Panc1 (cell line): ENCODE data around the gene FKBP14. TPM values are rescaled to one million over a fixed set of nuclear protein-coding genes. Genes with fewer than 3 reads are reported as not detected.

Experiments used
- ATAC-seq: fragments of 200-7000 bp; cut with Tn5 transposase; 2 replicates; pipeline ENCODE4 v1.9.1; 2020; ENCODE audit warnings: mild to moderate bottlenecking, moderate library complexity
- BruUV-seq: library from RNA; stranded (reverse); fragments of 400-500 nt; replicated peaks from 2 replicates; lab custom pipeline; 2021; lab: Mats Ljungman, UMichigan
- CTCF ChIA-PET: fragments of 300-600 bp; sonication (Branson Sonifier 250); formaldehyde crosslinking; loops from one replicate; lab custom pipeline; 2022; ENCODE audit warnings: antibody characterized with exemption; lab: Charles Lee
- POLR2A ChIA-PET: fragments of 300-600 bp; sonication (Branson Sonifier 250); formaldehyde crosslinking; loops from one replicate; lab custom pipeline; 2022; ENCODE audit warnings: antibody characterized with exemption; lab: Charles Lee
- DNase-seq: peaks from one replicate; pipeline ENCODE4 v3.0.0-alpha.2; 2010; ENCODE audit warnings: low read depth, low spot score
- H3K27ac ChIP-seq: 2 replicates; pipeline ENCODE4 v1.5.1; 2011; ENCODE audit warnings: mild to moderate bottlenecking, low read length, inconsistent platforms
- H3K27me3 ChIP-seq: fragments of 200-500 bp; sonication (Bioruptor generic); 2 replicates; pipeline ENCODE4 v1.6.0; 2014; ENCODE audit warnings: low read length, inconsistent platforms; ENCODE audit not compliant: control insufficient read depth, insufficient read depth
- H3K36me3 ChIP-seq: fragments of 200-500 bp; sonication (Bioruptor generic); 2 replicates; pipeline ENCODE4 v1.5.1; 2014; ENCODE audit warnings: inconsistent platforms, mild to moderate bottlenecking, low read length, moderate library complexity; ENCODE audit not compliant: control insufficient read depth, insufficient read depth
- H3K4me1 ChIP-seq: 2 replicates; pipeline ENCODE4 v1.5.1; 2011; ENCODE audit warnings: inconsistent platforms, mild to moderate bottlenecking, low read length, moderate library complexity; ENCODE audit not compliant: control insufficient read depth, insufficient read depth
- H3K4me3 ChIP-seq, 2 experiments: 2 replicates each; pipeline ENCODE4 v1.5.1; 2011 to 2012; ENCODE audit warnings: low read depth in 2 of 2, low read length in 2 of 2, mild to moderate bottlenecking in 2 of 2, inconsistent platforms in 1 of 2, moderate library complexity in 1 of 2
- H3K9me3 ChIP-seq: fragments of 200-500 bp; sonication (Bioruptor generic); 2 replicates; pipeline ENCODE4 v1.5.1; 2014; ENCODE audit warnings: low read depth, mild to moderate bottlenecking, inconsistent platforms, low read length, moderate library complexity; ENCODE audit not compliant: control insufficient read depth, insufficient read depth
- POLR2AphosphoS5 ChIP-seq: IDR thresholded peaks from 2 replicates; pipeline ENCODE4 v1.6.1; 2012; ENCODE audit warnings: mild to moderate bottlenecking, low read depth, low read length, moderate library complexity
- SIN3A ChIP-seq: IDR thresholded peaks from 2 replicates; pipeline ENCODE4 v1.6.1; 2012; ENCODE audit warnings: low read depth, mild to moderate bottlenecking, low read length, moderate library complexity, borderline replicate concordance; ENCODE audit not compliant: insufficient read depth
- TCF7L2 ChIP-seq: IDR thresholded peaks from 2 replicates; pipeline ENCODE4 v1.6.1; 2011; ENCODE audit warnings: mild to moderate bottlenecking, low read depth, low read length, inconsistent platforms
- in situ Hi-C: cut with HindIII; loops from 2 replicates; pipeline ENCODE4 v1.10.0; 2016; ENCODE audit warnings: low sequenced_read_pairs, low pct_unique_long_range_greater_than_20kb
- intact Hi-C: fragments of 100-400 bp; cut with micrococcal nuclease; formaldehyde crosslinking; loops from one replicate; pipeline ENCODE4 v1.10.0; 2022; ENCODE audit not compliant: unreplicated experiment
- total RNA-seq: library from RNA; stranded (reverse); gene quantifications from one replicate; pipeline ENCODE4 v1.2.1, GENCODE V29; 2021; ENCODE audit not compliant: unreplicated experiment
- TF ChIP-seq, protein P1 (sequence below), 2 experiments: IDR thresholded peaks; 2 replicates each; pipeline ENCODE4 v1.6.1; 2011 to 2012; ENCODE audit warnings: low read depth in 2 of 2, control low read depth in 1 of 2, low read length in 1 of 2, mild to moderate bottlenecking in 1 of 2, moderate library complexity in 1 of 2; ENCODE audit not compliant: insufficient read depth in 1 of 2
- TF ChIP-seq, protein P2 (sequence below): fragments of 450-650 bp; IDR thresholded peaks from 2 replicates; pipeline ENCODE4 v1.5.1; 2017; ENCODE audit warnings: mild to moderate bottlenecking

FKBP14 gene
- total RNA-seq, 1 experiment from 2014 or later = 36.0 TPM

DNA sequence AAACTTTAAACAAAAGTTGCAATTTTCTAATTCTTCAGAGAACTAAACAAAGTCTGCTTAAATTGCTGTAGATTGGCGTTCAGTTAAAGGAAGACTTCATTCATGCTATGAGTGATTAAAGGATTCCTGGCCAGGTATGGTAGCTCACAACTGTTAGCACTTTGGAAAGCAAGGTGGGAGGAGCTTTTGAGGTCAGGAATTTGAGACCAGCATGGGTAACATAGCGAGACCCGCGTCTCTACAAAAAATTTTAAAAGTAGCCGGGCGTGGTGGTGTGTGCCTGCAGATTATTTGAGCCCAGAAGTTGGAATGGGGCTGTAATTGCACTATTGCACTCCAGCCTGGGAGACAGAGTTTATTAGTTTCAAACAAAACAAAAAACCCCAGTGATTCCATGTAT, 23.4 kb downstream of the FKBP14 start:
- CTCF ChIA-PET = no interaction called here
- no peaks in the 10 kb centered on the region for H3K27me3 ChIP-seq
- in situ Hi-C loops (no loop called here), intact Hi-C loops (no loop called here)
- BruUV-seq = no TSS peak
- ATAC-seq (no peak), DNase-seq (no peak)
- no peak overlapping the region for H3K27ac ChIP-seq
- H3K9me3 ChIP-seq = no peaks in the 10 kb centered on the region
- POLR2A ChIA-PET = no interaction called here
- no peaks in the 10 kb centered on the region for H3K36me3 ChIP-seq
- no peak overlapping the region for H3K4me3 ChIP-seq
- TF ChIP-seq, protein P1, sequence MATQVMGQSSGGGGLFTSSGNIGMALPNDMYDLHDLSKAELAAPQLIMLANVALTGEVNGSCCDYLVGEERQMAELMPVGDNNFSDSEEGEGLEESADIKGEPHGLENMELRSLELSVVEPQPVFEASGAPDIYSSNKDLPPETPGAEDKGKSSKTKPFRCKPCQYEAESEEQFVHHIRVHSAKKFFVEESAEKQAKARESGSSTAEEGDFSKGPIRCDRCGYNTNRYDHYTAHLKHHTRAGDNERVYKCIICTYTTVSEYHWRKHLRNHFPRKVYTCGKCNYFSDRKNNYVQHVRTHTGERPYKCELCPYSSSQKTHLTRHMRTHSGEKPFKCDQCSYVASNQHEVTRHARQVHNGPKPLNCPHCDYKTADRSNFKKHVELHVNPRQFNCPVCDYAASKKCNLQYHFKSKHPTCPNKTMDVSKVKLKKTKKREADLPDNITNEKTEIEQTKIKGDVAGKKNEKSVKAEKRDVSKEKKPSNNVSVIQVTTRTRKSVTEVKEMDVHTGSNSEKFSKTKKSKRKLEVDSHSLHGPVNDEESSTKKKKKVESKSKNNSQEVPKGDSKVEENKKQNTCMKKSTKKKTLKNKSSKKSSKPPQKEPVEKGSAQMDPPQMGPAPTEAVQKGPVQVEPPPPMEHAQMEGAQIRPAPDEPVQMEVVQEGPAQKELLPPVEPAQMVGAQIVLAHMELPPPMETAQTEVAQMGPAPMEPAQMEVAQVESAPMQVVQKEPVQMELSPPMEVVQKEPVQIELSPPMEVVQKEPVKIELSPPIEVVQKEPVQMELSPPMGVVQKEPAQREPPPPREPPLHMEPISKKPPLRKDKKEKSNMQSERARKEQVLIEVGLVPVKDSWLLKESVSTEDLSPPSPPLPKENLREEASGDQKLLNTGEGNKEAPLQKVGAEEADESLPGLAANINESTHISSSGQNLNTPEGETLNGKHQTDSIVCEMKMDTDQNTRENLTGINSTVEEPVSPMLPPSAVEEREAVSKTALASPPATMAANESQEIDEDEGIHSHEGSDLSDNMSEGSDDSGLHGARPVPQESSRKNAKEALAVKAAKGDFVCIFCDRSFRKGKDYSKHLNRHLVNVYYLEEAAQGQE (IDR thresholded peaks at IDR 0.05; ENCODE audit: insufficient read depth in 1 of 2, low read depth in 2 of 2, low read length in 1 of 2) = no peak
- TF ChIP-seq POLR2AphosphoS5 = no peak
- H3K4me1 ChIP-seq = no peaks in the 10 kb centered on the region

DNA sequence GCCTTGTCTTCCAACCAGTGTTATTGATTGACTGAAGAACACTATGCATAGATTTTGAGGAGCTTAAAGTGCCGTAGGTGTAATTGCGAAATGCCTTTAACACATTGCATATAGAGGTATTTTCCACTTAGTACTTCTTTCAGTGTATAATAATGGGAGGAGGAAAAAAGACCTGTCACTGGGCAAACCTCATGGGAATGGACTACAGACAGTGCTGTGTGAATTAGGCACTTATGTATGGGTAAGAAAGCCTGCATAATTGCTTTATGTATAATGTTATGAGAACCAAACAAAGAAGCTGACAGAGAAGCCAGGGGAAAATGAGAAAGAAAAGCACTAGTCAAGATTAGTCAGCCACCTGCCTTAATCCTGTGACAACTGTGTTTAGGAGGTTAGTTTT, 24.5 kb downstream of the FKBP14 start:
- H3K36me3 ChIP-seq = no peaks in the 10 kb centered on the region
- intact Hi-C loops = no loop called here
- POLR2A ChIA-PET = no interaction called here
- H3K9me3 ChIP-seq = no peaks in the 10 kb centered on the region; the same call in 1 of the 2 replicates
- no TSS peak for BruUV-seq
- H3K4me3 ChIP-seq = no peak overlapping the region
- H3K27me3 ChIP-seq = no peaks in the 10 kb centered on the region
- H3K27ac ChIP-seq = no peak overlapping the region
- no peak for TF ChIP-seq SIN3A
- TF ChIP-seq, protein P1 (IDR thresholded peaks at IDR 0.05; ENCODE audit: insufficient read depth in 1 of 2, low read depth in 2 of 2, low read length in 1 of 2) = no peak
- TF ChIP-seq, protein P2, sequence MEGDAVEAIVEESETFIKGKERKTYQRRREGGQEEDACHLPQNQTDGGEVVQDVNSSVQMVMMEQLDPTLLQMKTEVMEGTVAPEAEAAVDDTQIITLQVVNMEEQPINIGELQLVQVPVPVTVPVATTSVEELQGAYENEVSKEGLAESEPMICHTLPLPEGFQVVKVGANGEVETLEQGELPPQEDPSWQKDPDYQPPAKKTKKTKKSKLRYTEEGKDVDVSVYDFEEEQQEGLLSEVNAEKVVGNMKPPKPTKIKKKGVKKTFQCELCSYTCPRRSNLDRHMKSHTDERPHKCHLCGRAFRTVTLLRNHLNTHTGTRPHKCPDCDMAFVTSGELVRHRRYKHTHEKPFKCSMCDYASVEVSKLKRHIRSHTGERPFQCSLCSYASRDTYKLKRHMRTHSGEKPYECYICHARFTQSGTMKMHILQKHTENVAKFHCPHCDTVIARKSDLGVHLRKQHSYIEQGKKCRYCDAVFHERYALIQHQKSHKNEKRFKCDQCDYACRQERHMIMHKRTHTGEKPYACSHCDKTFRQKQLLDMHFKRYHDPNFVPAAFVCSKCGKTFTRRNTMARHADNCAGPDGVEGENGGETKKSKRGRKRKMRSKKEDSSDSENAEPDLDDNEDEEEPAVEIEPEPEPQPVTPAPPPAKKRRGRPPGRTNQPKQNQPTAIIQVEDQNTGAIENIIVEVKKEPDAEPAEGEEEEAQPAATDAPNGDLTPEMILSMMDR = no peak
- no peak for TF ChIP-seq POLR2AphosphoS5
- no peak for TF ChIP-seq TCF7L2
- H3K4me1 ChIP-seq = no peaks in the 10 kb centered on the region
- in situ Hi-C loops = no loop called here
- DNase-seq (no peak), ATAC-seq (no peak)
- CTCF ChIA-PET = no interaction called here
